ENCODE results near the gene LY6G6F.

DNA sequence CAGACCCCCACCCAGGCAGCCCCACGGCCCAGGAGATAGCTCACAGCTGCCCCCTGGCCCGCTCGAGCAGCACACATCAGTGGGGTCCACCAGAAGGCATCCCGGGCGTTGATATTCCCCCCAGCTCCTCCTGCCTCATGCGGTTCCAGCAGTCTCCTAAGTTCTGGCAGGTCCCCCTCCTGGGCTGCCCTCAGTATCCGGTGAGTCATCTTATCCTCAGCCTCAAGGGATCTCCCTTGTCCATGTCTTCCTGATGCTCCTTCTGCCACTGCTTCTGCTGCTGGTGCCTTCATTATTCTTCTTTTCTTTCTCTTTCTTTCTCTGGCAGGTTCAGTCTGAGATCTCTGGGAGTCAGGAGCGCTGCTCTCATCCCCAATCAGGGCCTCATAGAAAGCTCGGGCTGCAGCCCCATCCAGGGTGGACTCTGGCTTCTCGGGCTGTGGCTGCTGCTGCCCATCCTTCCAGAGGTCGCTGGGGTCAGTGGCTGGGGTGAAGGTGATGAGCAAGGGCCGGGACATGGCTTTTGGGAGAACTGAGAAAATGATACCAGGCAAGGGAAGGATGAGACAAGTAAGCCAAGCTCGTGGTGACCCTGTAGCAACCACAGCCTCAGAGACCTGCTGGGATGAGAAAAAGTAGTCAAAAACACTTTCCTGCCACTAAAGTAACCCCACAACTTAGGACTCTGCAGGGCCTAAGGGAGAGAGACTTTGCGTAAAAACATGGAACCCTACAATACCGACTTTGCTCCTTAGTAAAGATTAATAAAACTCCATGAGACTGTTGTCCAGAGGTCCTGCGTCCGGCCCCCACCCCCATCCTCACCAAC, 42.5 kb upstream of the LY6G6F start:
- TF ChIP-seq SOX13 (IDR thresholded peaks at IDR 0.05) (no peak), SOX13 (CRISPR knock-in tag; conservative IDR thresholded peaks at IDR 0.05 in 1 of 2, IDR thresholded peaks at IDR 0.05 in 1 of 2) (no peak), EP300 (IDR thresholded peaks at IDR 0.05; ENCODE audit: low read depth in 2 of 2, low read length in 2 of 2) (no peak), EP300 (CRISPR knock-in tag; IDR thresholded peaks at IDR 0.05; ENCODE audit: borderline replicate concordance) (no peak), ZNF34 (CRISPR knock-in tag; IDR thresholded peaks at IDR 0.05; ENCODE audit: borderline replicate concordance) (no peak), ZNF747 (CRISPR knock-in tag; IDR thresholded peaks at IDR 0.05; ENCODE audit: borderline replicate concordance) (no peak), EZH2 (conservative IDR thresholded peaks at IDR 0.05; ENCODE audit: low read depth, low read length) (no peak)
- TF ChIP-seq, protein P1, sequence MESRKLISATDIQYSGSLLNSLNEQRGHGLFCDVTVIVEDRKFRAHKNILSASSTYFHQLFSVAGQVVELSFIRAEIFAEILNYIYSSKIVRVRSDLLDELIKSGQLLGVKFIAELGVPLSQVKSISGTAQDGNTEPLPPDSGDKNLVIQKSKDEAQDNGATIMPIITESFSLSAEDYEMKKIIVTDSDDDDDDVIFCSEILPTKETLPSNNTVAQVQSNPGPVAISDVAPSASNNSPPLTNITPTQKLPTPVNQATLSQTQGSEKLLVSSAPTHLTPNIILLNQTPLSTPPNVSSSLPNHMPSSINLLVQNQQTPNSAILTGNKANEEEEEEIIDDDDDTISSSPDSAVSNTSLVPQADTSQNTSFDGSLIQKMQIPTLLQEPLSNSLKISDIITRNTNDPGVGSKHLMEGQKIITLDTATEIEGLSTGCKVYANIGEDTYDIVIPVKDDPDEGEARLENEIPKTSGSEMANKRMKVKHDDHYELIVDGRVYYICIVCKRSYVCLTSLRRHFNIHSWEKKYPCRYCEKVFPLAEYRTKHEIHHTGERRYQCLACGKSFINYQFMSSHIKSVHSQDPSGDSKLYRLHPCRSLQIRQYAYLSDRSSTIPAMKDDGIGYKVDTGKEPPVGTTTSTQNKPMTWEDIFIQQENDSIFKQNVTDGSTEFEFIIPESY (CRISPR knock-in tag; IDR thresholded peaks at IDR 0.05): no peak
